Measurements from ENCODE around the gene EML4. TPM values are rescaled to one million over a fixed set of nuclear protein-coding genes. Genes with fewer than 3 reads are reported as not detected.
"Not testable (repeated sequence)": the region's sequence is repeated elsewhere in the genome, so short reads cannot be mapped to it uniquely, and the experiment has no call there.

The EML4 gene, protein sequence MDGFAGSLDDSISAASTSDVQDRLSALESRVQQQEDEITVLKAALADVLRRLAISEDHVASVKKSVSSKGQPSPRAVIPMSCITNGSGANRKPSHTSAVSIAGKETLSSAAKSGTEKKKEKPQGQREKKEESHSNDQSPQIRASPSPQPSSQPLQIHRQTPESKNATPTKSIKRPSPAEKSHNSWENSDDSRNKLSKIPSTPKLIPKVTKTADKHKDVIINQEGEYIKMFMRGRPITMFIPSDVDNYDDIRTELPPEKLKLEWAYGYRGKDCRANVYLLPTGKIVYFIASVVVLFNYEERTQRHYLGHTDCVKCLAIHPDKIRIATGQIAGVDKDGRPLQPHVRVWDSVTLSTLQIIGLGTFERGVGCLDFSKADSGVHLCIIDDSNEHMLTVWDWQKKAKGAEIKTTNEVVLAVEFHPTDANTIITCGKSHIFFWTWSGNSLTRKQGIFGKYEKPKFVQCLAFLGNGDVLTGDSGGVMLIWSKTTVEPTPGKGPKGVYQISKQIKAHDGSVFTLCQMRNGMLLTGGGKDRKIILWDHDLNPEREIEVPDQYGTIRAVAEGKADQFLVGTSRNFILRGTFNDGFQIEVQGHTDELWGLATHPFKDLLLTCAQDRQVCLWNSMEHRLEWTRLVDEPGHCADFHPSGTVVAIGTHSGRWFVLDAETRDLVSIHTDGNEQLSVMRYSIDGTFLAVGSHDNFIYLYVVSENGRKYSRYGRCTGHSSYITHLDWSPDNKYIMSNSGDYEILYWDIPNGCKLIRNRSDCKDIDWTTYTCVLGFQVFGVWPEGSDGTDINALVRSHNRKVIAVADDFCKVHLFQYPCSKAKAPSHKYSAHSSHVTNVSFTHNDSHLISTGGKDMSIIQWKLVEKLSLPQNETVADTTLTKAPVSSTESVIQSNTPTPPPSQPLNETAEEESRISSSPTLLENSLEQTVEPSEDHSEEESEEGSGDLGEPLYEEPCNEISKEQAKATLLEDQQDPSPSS
- total RNA-seq = 10 to 100 TPM; 58.0 to 61.5 TPM
- 70.8 TPM for polyA plus RNA-seq

DNA sequence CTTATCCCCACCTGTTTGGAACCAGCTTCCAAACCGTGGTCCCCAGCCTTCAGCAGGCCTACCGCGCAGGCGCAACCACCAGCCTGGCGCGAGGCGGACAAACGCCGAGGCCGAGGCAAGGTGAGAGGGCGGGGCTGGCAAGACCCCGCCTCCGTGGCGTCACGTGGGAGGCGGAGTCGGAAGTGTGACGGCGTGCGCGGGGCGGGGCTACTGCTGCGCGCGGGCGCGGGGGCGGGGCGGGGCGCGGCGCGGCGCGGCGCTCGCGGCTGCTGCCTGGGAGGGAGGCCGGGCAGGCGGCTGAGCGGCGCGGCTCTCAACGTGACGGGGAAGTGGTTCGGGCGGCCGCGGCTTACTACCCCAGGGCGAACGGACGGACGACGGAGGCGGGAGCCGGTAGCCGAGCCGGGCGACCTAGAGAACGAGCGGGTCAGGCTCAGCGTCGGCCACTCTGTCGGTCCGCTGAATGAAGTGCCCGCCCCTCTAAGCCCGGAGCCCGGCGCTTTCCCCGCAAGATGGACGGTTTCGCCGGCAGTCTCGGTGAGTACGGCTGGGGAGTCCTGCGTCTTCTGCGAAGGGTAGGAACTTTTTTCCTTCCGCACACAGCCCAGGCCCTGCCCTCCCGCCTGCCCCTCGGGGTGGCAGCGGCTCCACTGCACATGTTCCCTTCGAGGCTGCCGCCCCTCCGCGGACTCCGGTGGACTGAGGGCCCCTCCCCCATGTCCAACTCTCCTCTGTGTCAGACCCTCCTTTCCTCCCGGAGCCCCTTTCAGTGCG lies at the start of gene EML4:
TSS of gene EML4 (plus strand) at position 254 of the 774 bp plus-strand sequence. CDS start at position 513, 259 bp downstream.
- Mint-ChIP-seq H3K36me3 (peaks cover 0 to 10% (median under 1%) of the 10 kb centered on the region in 3 donors), H3K9me3 (no peaks in the 10 kb centered on the region), H3K4me3 (peak within 1 kb of the TSS in 2 of 7 donors; percentile 33 to 41), H3K4me1 (peaks cover 11 to 33% (median 19%) of the 10 kb centered on the region in 3 donors), H3K27me3 (no peaks in the 10 kb centered on the region), H3K27ac (peak within 1 kb of the TSS in 6 of 8 donors; percentile 83 to 92 (median 90))
- Histone ChIP-seq H3K4me1 (ENCODE audit: insufficient read depth, low read length) (peaks cover 23% of the 10 kb centered on the region), H3K36me3 (ENCODE audit: insufficient read depth, low read length) (no peaks in the 10 kb centered on the region), H3K27ac (ENCODE audit: low read depth, low read length) (peak within 1 kb of the TSS; percentile 84), H3K4me3 (ENCODE audit: low read length) (peak within 1 kb of the TSS; percentile 87), H3K9me3 (ENCODE audit: low read length) (no peaks in the 10 kb centered on the region), H3K27me3 (ENCODE audit: insufficient read depth, low read length, poor library complexity, severe bottlenecking) (no peaks in the 10 kb centered on the region)
- ChIA-PET POLR2A (interaction anchor here (3.0 to 3.6 kb wide), 2 partner anchors 36 to 63 kb away, joined by 15 to 25 read pairs; no protein-coding TSS in a partner anchor), CTCF (interaction anchor here (1.4 to 7.2 kb wide), 3 partner anchors 36 to 74 kb away, joined by 3 to 34 read pairs (median 7); no protein-coding TSS in a partner anchor)
- DNase-seq = peak; percentile 83 to 92 (median 89)

GRCh38 chr2:42123426-42123825 lies 45.7 kb upstream of the EML4 start:
- Histone ChIP-seq H3K36me3 (ENCODE audit: insufficient read depth, low read length) (no peaks in the 10 kb centered on the region), H3K27ac (ENCODE audit: low read depth, low read length) (peak overlapping the region; percentile 28), H3K4me3 (ENCODE audit: low read length) (peak overlapping the region; percentile 1), H3K27me3 (ENCODE audit: insufficient read depth, low read length, poor library complexity, severe bottlenecking) (no peaks in the 10 kb centered on the region), H3K9me3 (ENCODE audit: low read length) (peaks cover 3% of the 10 kb centered on the region), H3K4me1 (ENCODE audit: insufficient read depth, low read length) (peaks cover 61% of the 10 kb centered on the region)
- Mint-ChIP-seq H3K9me3 (peaks cover 0 to 16% (median 3%) of the 10 kb centered on the region in 5 donors), H3K4me3 (peak overlapping the region in 6 of 7 donors; percentile 46 to 74 (median 66)), H3K36me3 (peaks cover 0 to 5% (median 3%) of the 10 kb centered on the region in 3 donors), H3K27ac (peak overlapping the region; percentile 76 to 100 (median 88)), H3K27me3 (no peaks in the 10 kb centered on the region), H3K4me1 (peaks cover 57 to 75% (median 72%) of the 10 kb centered on the region in 3 donors)
- POLR2A ChIA-PET = interaction anchor here (0.8 to 2.6 kb wide), 3 partner anchors 10 to 21 kb away, joined by 3 to 14 read pairs (median 5); no protein-coding TSS in a partner anchor
- CTCF ChIA-PET = interaction anchor here (0.8 to 2.7 kb wide), 5 partner anchors 10 to 36 kb away, joined by 3 to 18 read pairs (median 3); no protein-coding TSS in a partner anchor
- DNase-seq = no peak

DNA sequence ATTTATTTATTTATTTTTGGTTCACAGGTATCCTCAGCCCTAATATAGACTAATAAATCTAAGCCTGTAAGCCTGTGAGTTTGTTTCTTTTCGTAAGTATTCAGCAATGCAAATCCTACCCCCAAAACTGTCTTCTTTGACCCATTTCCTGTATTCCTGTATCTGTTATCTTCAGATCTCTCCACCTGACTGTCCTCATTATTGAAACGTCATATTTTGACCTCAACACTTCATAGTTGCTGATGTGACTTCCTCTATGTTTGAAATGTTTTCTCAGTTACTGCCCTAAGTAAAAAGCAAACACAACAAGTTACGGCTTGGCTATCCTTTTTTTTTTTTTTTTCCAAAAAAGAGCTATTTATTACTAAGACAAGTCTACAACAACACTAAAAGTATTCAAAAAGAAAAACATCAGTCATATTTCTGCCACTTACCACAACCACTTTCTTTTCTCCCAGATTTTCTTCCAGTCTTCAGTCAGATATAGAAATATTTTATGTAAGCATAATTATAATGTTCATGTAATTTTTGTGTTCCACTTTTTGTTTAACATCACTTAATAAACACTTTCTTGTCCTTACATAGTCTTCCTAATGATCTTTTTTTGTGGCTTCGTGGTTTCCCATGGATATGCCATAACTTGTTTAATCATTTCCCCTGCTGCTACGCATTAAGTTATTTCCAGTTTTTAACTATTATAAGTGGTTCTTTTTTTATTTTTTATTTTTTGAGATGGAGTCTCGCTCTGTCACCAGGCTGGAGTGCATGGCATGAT lies 45.0 kb upstream of the EML4 start:
- Histone ChIP-seq H3K9me3 (ENCODE audit: low read length) (peaks cover 3% of the 10 kb centered on the region), H3K4me3 (ENCODE audit: low read length) (peak overlapping the region; percentile 1), H3K27ac (ENCODE audit: low read depth, low read length) (peak overlapping the region; percentile 38), H3K27me3 (ENCODE audit: insufficient read depth, low read length, poor library complexity, severe bottlenecking) (no peaks in the 10 kb centered on the region), H3K4me1 (ENCODE audit: insufficient read depth, low read length) (peaks cover 63% of the 10 kb centered on the region), H3K36me3 (ENCODE audit: insufficient read depth, low read length) (no peaks in the 10 kb centered on the region)
- CTCF ChIA-PET = interaction anchor here (0.8 to 2.7 kb wide), 7 partner anchors 9 to 72 kb away, joined by 3 to 18 read pairs (median 3); no protein-coding TSS in a partner anchor
- Mint-ChIP-seq H3K9me3 (peaks cover 0 to 16% (median 3%) of the 10 kb centered on the region in 5 donors), H3K27ac (peak overlapping the region; percentile 76 to 100 (median 88)), H3K27me3 (no peaks in the 10 kb centered on the region), H3K4me3 (peak overlapping the region; percentile 2 to 60 (median 12)), H3K36me3 (peaks cover 0 to 5% (median 3%) of the 10 kb centered on the region in 3 donors), H3K4me1 (peaks cover 57 to 75% (median 72%) of the 10 kb centered on the region in 3 donors)
- peak in 2 of 5 donors; percentile 77 to 87 for DNase-seq
- POLR2A ChIA-PET = interaction anchor here (0.6 to 3.0 kb wide), 8 partner anchors 9 to 253 kb away, joined by 3 to 14 read pairs (median 5); no protein-coding TSS in a partner anchor

DNA sequence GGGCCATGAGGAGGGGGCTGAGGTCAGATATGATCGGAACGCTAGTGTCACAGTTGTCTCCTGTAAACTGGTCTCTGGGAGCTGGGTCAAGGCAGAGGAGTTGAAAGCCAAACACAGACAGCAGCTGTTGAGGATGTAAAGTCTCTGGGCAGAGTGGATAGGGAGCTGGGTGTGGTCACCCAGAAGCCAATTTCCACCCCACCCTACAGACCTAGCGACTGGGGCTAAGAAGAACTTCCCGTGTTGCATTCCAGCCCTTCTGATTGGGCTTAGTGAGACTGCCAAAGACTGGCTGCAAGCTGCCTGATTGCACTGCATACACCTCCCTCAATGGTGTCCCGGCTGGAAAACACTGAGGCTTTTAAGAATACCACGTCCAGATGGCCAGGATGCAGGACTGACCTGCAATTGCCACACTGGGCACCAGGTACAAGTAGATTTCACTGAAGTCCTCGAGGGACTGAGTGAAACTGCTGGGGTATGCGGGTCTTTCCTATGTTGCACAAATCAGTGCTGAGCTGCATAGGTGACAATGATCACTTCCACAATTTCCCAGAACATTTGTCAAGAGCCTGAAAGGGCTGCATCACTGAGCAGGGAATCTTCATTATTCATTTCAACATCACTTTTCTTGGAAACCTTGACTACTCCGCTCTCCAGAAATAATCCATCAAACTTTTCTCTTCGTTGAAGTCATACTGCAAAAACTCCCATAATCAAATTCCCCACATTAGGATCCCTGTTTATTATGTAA lies 43.1 kb upstream of the EML4 start:
- Histone ChIP-seq H3K4me1 (ENCODE audit: insufficient read depth, low read length) (peaks cover 80% of the 10 kb centered on the region), H3K27me3 (ENCODE audit: insufficient read depth, low read length, poor library complexity, severe bottlenecking) (no peaks in the 10 kb centered on the region), H3K27ac (ENCODE audit: low read depth, low read length) (no peak overlapping the region), H3K9me3 (ENCODE audit: low read length) (peaks cover 3% of the 10 kb centered on the region), H3K4me3 (ENCODE audit: low read length) (peak overlapping the region; percentile 20), H3K36me3 (ENCODE audit: insufficient read depth, low read length) (no peaks in the 10 kb centered on the region)
- H3K4me1 Mint-ChIP-seq = peaks cover 73 to 88% (median 84%) of the 10 kb centered on the region in 3 donors
- no peaks in the 10 kb centered on the region for H3K27me3 Mint-ChIP-seq
- ChIA-PET CTCF (interaction anchor here (0.6 to 2.7 kb wide), 5 partner anchors 7 to 45 kb away, joined by 3 to 18 read pairs (median 5); no protein-coding TSS in a partner anchor), POLR2A (interaction anchor here (0.5 to 3.8 kb wide), 7 partner anchors 10 to 47 kb away, joined by 3 to 30 read pairs (median 4); no protein-coding TSS in a partner anchor)
- peak overlapping the region in 6 of 7 donors; percentile 48 to 74 (median 60) for H3K4me3 Mint-ChIP-seq
- no peak for DNase-seq
- H3K27ac Mint-ChIP-seq = peak overlapping the region; percentile 52 to 100 (median 92)
- peaks cover 0 to 5% (median 3%) of the 10 kb centered on the region in 3 donors for H3K36me3 Mint-ChIP-seq
- H3K9me3 Mint-ChIP-seq = peaks cover 0 to 12% (median 3%) of the 10 kb centered on the region in 5 donors

DNA sequence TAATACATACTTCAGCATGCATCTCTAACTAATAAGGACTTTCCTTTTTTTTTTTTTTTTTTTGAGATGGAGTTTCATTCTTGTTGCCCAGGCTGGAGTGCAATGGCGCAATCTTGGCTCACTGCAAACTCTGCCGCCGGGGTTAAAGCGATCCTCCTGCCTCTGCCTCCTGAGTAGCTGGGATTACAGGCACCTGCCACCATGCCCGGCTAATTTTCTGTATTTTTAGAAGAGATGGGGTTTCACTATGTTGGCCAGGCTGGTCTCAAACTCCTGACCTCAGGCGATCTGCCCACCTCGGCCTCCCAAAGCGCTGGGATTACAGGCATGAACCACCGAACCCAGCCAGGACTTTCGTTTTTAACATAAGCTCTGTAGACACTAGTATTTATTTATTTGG lies 42.3 kb upstream of the EML4 start:
- H3K4me3 ChIP-seq (ENCODE audit: low read length) = not testable (repeated sequence)

More for the DNA sequence above, 42.3 kb upstream of the EML4 start:
- Mint-ChIP-seq H3K4me1 (peaks cover 80 to 90% (median 89%) of the 10 kb centered on the region in 3 donors), H3K4me3 (peak overlapping the region; percentile 36 to 84 (median 76)), H3K27ac (peak overlapping the region; percentile 76 to 100 (median 92))
- H3K36me3 Mint-ChIP-seq; H3K36me3 ChIP-seq (ENCODE audit: insufficient read depth, low read length); DNase-seq; H3K27me3 ChIP-seq (ENCODE audit: insufficient read depth, low read length, poor library complexity, severe bottlenecking); H3K9me3 Mint-ChIP-seq; H3K27me3 Mint-ChIP-seq; H3K9me3 ChIP-seq (ENCODE audit: low read length): not testable (repeated sequence)
- Histone ChIP-seq H3K4me1 (ENCODE audit: insufficient read depth, low read length) (peaks cover 88% of the 10 kb centered on the region), H3K27ac (ENCODE audit: low read depth, low read length) (peak overlapping the region; percentile 40)
- ChIA-PET POLR2A (interaction anchor here (1.2 to 3.8 kb wide), 3 partner anchors 21 to 46 kb away, joined by 3 to 30 read pairs (median 4); no protein-coding TSS in a partner anchor), CTCF (interaction anchor here (0.6 to 2.4 kb wide), 6 partner anchors 9 to 69 kb away, joined by 3 to 6 read pairs (median 4); no protein-coding TSS in a partner anchor)

Measured in CD8-positive, alpha-beta memory T cell (primary cell).